ENCODE data around the gene C3orf52.

Gene C3orf52

DNA sequence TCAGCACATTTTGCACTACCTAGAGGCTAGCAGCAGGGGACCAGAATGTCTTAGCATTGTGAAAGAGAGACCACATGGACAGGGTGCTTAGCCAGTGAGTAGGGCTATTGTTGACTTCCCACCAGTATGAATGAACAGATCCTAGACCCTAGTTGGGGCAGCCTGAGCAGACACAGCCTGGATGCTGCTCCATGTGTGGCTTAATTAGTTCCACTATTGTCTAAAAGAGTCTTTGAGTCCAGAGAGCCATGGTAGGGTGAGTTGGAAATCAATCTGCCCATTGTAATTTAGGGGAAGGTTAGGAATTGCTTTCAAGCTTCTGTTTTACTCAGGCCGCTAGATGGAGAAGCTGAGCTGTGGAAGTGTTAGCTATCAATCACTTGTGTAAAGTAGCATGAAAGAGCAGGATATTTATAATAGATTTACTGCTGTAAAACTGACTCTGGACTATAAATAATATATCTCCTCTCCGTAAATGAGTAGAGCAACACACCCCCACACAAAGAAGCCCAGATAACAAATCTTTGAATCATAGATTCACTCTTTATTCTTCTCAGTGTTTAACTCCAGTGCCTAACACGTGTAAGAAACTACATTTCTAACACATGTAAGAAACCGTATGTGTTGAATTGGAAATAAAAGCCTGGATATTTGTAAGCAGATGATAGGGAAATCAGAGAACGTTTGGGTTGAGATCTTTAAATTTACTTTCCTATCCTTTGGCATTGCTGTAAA lies 50.9 kb downstream of the C3orf52 start:
- peak in 1 of 2 donors; percentile 70 for DNase-seq

DNA sequence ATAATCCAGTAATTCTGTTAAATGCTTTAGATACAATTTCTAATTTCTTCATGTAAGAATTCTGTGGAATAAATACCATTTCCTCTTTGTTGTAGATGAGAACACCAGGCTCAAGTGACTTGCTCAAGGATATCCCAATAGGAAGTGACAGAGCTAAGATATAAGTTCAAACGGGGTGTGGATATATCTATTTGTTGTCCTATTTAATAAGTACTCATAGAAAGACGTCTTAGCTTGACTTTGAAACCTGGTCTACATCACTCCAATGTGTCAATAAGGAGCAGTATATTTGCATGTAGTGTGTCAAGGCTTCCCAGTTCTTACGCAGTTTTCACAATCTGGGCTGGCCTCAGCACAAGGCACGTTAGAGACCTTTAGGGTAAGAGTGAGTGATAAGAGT lies 51.6 kb downstream of the C3orf52 start:
- DNase-seq: no peak

DNA sequence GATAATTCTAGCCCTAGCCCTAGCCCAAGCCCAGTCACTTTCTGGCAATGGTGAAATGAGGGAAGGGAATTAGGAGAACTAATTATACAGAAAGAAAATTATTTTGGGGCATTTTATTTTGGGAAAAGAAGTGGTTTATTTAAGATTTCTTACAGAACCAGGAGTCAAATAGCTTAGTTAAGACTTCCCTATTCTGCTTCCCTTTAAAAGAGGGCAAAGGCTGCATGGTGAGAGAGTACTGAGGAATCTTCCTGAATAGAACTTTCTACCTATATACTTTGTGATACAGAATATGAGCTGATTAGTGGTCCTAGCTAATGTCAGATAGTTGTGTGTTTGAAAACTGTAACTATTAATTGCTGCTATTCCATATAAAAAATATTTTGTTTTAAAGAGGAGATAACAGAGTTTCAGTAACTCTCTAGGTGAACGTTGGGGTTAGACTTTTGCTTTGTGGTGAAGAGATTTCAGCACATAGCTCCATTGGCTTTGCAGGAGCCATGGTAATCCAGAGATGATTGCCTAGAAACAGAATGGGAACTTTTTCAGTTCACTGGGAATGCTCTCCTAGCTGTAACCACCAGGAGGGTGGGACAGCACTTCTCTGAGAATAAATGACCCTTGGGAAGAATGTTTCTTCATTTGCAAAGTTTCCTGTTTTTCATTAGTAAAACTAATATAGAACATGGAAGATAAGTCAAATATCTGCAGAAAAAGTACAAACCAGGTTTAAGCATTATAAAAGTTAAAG lies 52.2 kb downstream of the C3orf52 start:
- DNase-seq: no peak

DNA sequence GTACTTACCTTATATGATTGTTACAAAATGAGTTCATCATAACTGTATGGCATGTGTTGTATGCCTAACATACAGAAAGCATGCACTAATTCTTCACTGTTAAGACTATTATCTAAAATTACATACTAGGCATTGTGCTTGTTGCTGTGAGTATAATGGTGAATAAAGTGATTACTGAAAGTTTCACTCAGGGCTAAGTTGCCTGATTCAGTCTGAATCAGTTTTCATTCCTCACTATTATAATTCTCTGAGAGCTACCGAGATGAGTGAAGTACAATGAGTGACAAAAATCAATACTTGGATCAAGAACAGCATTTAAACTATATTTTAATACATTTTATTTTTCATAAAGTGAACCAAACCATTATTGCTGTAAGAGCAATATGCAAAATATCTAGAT lies 54.4 kb downstream of the C3orf52 start:
- DNase-seq: no peak

DNA sequence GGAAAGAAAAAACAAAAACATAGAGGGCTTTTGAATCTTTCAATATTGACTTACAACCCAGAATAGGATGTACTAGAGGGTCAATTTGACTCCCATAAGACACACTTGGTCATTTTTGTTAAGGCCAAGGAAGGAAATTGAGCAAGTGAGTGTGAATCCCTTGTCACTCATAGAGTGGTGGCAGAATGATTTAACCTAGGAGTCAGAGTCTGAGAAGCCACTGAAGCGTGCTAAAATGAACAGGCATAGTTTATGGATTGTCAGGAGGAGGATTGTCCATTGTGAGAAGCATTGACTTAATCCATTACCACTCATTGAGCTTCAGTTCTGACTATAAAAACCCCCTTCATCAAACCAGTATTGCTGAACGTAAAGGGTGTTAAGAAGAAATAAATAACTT lies 55.1 kb downstream of the C3orf52 start:
- no peak for DNase-seq

DNA sequence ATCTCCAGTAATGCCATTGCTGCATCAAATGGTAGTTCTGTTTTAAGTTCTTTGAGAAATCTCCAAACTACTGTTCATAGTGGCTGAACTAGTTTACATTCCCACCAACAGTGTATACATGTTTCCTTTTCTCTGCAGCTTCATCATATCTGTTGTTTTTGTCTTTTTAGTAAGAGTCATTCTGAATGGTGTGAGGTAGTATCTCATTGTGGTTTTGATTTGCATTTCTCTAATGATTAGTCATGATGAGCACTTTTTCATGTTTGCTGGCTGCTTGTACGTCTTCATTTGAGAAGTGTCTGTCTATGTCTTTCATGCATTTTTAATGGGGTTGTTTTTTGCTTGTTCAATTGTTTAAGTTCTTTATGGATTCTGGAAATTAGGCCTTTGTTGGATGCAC lies 57.1 kb downstream of the C3orf52 start:
- DNase-seq: no peak

DNA sequence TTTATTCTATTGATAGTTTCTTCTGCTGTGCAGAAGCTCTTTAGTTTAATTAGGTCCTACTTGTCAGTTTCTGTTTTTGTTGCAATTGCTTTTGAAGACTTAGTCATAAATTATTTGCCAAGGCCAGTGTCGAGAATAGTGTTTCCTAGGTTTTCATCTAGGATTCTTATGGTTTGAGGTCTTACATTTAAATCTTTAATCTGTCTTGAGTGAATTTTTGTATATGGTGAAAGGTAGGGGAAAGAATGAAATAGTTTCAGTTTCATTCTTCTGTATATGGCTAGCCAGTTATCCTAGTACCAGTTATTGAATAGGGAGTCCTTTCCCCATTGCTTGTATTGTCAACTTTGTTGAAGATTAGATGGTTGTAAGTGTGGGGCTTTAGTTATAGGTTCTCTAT lies 57.5 kb downstream of the C3orf52 start:
- DNase-seq: no peak

DNA sequence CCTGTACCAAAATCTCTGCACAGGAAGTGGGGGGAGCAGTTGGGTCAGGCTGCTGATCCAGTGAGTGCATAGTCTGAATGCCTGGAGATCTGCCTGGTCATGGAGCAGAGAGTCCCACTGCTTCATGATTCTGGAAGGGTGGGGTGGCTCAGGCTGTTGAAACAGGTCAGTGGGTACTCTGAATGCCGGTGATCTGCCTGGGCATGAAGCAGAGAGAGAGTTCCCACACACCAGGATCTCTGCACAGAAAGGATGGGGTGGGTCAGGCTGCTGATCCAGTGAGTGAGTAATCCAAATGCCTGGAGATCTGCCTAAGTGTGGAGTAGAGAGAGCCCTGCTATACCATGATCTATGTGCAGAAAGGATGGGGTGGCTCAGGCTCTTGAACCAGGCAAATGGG lies 62.9 kb downstream of the C3orf52 start:
- DNase-seq: no peak

DNA sequence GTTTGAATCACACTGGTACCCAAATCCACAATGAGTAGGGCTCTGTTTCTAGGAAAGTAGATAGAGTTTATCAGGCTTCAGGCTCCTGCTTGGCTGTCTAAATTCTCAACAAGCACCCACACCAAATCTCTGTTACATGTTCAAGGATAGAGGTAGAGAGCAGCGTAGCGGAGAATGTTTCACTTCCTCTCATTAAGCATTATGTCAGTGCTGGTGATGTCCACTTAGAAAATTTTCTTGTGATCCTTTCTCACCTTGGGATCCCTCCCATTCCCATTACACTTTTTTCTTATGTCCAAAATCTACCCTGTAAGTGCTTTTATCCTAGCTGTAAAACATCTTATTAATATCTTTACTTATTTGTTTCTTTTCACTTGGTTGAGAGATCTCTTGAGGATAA lies 81.6 kb downstream of the C3orf52 start:
- DNase-seq: no peak
